Activated CD8-positive, alpha-beta memory T cell treated with anti-CD3 and anti-CD28 coated beads for 48 hours (primary cell): ENCODE data around the gene TNFRSF11A.

Experiments used
- DNase-seq, 3 experiments: peaks; one replicate each; pipeline ENCODE4 v3.0.0-alpha.2; 2020; ENCODE audit warnings: low read depth in 2 of 3, low spot score in 2 of 3

TNFRSF11A gene

DNA sequence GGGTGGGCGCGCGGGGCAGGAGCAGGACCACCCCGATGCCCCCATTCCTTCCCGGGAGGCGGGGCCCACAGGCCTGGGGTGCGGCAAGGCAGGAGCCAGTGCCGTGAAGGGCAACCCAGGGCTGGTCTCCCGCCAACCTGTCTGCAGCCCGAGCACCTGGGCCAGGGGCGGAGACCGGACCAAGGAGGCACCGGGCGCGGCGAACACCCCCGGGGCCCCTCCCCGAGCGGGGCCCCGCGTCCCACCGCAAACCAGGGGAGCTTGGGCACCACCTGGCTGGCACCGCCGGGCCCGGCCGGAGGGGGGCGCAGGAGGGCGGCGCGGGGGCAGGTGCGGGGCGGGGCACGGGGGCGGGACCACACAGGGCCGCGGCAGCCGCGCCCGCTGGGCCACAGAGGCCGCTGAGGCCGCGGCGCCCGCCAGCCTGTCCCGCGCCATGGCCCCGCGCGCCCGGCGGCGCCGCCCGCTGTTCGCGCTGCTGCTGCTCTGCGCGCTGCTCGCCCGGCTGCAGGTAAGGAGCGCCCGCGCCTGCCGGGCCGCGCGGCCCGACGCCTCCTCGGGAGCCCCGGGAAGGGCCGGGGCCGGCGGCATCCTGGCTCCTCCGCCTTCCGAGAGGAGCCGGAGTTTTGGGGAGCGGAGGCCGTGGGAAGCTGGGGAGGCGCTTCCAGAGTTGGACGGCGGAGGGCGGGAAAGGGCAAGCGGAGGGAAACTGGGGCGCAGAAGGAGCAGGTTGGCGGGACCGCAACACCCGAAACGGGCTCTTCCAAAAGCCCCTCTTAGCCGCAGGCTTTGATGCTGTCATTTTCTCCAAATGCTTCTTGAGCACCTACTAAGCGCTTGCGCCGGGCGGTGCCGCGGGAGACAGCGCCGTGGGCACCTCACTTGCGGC, at the start of gene TNFRSF11A:
TSS of gene TNFRSF11A (plus strand) at position 394 of the 889 bp plus-strand sequence. CDS start at position 437, 43 bp downstream.
- DNase-seq = peak in 2 of 3 experiments; percentile 37 to 50

DNA sequence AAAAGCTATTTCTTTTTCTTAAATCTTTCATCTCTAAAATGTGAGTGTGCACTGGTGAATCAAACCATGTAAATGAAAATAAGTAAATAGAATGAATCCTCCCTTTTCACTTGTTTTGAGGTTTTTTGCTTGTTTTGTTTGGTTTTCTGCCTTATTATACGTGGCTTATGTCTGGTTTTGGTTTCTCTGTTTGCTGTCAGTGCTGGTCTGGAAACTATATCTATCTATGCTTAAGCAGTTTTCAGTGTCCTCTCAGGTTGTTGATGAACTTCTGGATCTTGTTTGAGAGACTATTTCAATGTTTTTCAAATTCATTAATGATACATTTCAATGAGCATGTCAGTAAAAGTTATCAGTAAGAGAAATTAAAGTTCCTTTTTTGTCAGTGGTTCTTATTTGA, 48.1 kb upstream of the TNFRSF11A start:
- DNase-seq = no peak

DNA sequence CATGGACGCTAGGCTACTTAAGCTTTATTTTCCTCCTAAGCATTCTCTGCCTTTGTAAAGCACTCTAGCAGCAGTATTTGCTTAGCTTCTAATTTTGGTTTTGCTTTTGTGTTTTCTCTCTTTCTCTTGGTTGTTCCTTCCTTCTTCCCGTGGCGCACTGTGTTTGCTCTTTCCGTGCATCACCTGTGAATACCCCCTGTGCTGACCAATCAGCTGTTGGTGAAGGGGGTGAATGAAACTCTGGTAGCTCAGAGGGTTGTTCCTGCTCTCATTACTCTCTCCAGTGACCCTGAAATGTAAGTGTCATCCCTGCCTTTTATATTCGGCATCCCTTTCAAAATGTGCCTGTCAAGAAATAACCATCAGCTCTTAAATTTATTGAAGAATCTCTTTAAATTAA, 45.5 kb upstream of the TNFRSF11A start:
- no peak for DNase-seq

DNA sequence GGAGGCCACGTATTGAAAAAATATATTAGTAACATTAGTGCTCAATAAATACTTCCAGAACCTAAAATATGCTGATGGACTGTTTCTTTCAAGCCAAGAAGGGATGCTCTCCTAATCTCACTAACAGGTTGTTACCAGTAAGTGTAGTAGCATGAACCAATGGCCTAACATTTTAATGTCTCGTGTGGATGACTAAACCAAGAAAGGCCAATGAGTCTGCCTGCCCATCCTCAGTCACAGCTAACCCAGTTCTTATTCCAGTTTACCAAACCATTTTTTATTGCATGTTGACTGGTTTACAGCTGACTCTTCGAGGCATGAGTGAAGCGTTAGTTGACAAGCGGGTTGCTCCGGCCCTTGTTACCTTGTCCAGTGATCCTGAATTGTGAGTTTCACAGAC, 45.1 kb upstream of the TNFRSF11A start:
- DNase-seq = no peak

DNA sequence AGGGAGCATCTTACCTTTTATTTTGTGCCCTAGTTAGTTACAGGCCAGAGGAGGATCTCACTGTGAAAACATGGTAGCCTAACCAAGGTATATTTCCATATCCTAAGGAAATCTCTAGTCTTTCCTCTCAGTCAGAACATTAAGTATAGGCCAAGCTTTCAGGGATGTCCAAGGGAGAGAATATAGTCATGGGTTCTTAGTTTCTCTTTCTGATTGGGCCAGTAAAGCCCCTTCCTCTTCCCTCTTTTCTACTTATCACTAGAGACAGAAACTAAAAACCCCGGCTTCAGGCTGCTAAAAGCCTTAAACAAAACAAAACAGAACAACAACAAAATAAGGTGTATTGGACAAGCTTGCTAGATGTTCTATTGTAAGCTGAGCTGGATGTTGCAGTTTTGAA, 44.3 kb upstream of the TNFRSF11A start:
- no peak for DNase-seq

DNA sequence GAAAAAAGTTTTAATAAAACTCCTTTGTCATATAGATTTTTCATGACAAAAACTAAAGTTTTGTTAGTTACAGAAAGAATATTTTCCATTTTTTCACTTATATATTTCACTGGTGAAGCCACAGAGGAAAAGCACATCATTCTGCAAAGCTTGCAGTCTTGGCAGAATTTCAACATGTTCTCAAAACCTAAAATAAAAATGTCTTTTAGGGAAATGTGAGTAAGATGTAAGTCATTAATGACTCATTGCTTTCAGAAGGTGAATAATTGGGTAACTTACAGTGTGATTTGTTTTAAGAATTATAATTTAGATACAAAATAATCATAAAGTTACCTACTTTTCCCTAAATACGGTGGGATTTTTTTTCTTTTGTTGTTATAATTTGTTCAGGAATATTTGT, 43.4 kb upstream of the TNFRSF11A start:
- DNase-seq = no peak

DNA sequence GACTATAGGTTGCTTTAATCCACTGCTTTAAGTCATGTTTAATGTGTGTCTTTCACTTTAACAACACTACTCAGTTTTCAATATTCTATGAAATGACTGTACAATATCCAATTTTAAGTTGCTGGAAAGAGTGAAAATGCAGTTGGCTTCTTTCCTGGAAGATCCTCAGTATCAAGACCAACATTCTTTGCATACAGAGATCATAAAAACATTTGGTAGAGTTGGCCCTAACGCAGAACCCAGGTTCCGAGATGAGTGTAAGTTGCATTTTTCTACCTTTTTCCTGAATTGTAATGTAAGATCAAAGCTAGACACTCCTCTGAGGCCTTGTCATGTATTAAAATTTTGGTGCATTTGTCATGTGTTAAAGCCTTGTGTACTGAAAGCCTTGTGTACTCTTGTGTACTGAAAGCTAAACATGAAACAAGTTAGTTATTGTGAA, 42.9 kb upstream of the TNFRSF11A start:
- no peak for DNase-seq

DNA sequence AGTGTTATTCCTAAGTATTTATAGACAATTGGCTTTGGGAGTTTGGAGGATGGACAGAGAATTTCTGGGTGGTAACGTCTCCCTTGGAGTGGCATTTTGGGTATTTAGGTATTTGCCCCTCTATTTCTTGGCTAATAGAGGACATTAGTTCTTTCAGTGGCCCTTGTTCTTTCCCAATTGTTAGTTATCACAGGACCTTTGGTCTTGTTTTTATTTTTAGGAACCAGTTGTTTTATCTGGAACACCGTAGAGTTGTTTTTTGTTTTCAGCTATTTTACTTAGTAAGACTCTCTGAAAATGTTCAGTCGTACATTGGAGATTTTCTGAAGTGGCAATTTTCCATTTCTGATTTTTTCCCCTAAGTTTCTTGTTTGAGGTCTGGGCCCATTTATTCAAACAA, 40.5 kb upstream of the TNFRSF11A start:
- DNase-seq = no peak

DNA sequence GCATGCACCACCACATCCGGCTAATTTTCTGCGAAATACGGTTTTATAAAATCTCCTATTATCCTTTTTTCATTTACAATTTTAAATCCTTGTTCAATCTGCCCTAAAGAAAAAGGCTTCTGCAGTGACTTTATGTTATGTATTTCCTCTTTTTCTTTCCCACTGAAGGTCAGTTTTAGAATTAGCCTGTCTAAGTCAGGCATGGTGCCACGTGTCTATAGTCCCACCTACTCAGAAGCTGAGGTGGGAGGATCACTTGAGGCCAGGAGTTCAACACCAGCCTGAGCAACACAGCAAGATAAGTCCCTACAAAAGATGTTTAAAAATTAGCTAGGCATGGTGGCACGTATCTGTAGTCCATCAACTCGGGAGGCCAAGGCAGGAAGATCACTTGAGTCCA, 39.8 kb upstream of the TNFRSF11A start:
- no peak for DNase-seq

DNA sequence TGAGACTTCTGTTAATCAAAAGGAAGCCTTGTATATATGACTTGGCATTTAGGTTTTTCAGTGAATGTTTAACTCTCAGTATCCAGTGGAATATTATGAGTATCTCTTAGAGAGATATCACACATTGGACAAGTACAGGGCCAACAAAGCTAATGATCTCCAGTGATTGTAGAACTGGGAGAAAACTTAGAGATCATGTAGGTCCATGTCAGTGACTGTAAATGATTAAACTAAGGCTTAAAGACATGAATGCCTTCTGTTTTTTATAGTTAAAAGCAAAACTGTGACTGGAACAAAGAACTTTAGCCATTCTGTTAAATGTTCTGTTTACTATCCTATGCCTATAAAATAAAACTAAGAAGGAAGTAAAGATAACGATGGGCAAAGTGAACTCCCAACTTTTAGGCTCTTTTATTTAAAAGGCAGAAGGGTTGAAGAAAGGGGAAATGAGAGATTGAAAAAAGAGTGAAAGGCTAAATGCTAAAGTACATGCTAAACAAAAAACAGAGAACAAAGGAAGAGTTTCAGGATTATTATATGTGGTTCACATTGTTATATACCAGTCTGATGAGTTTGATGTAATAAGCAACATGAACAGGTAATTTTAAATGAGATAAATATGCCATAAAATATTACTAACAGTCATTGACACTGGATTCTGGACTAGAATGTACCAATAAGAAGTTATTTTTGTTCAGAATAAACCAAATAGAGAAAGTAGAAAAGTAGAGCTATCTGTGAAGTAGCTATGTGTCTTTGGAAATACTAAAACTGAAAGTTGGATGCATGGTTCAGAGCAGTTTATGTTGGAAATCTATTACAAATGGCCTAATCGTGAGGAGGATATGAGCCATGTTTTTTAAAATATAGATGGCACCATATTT, 37.1 kb upstream of the TNFRSF11A start:
- DNase-seq = no peak

DNA sequence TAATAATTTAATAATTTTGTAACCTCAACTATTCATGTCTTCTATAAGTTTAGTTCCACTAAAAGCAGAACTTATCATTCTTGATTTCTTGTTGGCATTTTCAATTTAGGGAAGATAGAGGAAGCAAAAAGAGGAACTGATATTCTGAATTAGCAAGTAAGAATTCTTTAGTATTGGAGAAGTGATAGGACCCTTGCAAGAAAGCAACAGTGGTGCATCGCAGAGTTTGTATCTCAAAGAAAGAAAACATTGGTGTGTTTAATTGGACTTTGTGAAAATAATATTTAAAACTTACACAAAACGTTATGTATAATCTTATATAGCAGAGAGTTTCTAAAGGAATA, 36.5 kb upstream of the TNFRSF11A start:
- no peak for DNase-seq

DNA sequence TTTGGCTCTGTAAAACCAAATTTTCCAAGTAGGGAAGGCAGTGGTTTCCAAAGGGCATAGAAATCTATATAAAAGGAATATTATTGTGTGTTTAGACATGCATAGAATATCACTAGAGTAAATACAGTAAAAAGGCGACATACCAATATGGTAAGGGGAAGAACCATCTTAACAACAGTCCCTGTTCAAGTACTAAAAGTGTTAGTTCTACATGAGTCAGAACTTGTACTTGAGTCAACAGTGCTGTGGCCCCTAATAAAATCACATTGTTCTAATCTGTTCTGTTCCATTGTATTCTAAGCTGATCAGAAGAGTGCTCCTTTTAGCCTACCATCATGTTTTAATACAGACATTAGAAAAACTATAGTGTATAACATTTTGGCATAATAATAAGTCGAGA, 36.1 kb upstream of the TNFRSF11A start:
- no peak for DNase-seq

DNA sequence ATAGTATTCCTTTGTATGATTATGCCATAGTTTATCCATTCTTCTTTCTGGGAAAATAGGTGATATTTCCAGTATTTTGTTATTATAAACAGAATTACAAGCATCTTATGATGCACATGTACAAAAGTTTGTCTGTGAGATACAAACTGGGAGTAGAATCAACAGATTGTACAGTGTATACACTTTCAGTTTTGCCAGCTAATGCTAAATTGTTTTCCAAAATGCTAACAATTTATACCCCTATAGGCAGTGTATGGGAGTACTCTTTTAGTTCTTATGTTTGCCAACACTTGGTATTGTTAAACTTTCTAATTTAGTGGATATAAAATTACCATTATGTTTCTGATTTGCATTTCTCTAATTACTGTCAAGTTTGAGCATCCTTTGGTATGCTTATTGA, 31.0 kb upstream of the TNFRSF11A start:
- no peak for DNase-seq

DNA sequence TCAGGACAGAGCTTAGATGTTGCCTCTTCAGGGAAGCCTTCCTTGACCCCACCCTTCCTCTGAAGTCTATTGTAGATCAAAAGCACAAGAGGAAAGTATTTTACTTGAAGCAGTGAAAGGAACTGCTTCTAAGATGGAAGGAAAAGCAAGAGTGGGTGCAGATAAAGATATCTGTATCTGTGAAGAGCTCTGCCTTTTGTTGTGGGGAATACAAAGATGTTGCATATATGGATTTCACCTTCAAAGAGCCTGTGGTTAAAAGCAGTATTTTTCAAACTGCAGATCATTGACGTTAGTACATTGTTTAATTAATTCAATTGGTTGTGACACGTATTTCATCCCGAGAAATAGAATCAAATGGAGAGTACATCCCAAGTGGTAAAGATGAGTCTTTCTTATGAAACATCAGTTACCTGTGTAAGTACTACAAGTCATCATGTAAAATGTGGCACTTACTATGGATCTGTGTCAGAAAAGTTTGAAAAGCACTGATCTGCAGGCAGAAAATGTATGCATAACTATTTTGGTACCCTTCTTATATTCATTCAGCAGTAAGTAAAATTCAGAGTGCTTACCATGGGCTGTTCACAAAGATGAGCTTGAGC, 24.6 kb upstream of the TNFRSF11A start:
- no peak for DNase-seq

DNA sequence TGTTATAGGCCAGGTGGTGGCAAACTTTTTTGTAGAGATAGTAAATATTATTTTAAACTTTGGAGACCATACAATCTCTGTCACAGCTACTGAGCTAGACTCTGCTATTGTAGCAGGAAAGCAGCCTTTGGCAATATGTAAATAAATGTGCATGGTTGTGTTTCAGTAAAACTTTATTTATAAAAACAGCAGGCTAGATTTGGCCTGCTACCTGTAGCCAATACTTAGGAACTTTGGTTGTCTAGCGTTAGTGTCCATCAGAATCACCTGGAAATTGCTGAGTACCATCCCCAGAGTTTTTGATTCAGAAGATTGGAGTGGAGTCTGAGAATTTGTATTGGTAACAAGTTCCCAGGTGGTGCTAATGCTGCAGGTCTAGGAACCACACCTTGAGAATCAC, 23.8 kb upstream of the TNFRSF11A start:
- DNase-seq = no peak

DNA sequence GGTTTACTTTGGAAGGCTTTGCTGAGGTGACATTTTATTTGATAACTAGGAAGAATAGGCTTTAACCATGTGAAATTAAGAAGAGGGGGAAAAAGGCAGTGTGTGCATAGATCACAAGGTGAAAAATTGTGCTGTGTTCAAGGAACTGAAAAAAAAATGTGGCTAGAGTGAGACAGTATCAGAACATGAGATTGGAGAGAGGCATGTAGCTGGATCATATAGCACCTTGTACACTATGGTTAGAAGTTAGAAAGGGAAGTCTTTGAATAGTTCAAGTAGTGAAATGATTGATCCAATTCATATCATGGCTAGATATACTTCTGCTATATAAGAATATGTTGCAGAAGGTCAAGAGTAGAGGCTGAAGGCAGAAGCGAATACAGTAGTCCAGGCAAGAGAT, 12.3 kb upstream of the TNFRSF11A start:
- DNase-seq = no peak

DNA sequence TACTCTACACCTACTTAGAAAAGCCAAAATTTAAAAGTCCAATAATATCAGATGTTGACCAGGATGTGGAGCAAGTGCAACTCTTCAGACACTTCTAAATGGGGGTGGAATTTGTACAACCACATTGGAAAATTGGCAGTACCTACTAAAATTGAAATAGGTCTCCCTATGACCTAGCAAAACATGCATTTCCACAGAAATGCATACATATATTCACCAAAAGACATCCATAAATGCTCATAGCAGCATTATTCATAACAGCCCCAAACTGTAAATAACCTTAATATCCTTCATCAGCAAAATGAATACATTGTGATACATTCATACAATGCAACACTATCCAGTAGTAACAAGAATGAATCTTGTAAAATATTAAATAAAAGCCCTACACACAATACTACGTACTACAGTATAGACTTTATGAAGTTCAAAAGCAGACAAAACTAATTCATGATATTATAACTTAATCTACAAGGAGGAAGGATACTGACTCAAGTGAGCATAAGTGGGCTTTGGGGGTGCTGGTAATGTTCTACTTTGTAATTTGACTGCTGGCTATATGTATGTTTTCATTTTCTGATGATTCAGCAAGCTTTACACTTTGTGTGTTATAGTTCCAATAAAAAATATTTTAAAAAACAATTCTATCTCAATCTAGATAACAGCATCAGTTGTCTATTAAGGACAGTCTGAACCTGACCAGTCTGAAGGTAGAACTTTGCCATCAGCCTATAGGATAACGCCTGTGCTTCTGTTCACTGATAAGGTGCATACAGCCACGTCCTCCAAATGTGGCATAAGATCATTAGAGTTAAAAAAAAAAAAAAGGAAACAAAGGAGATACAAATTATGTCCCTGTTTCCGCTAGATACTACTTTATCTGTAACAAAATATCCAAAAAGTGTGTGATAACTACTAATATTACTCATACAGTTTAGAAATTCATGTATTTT, 6.6 kb upstream of the TNFRSF11A start:
- no peak for DNase-seq

DNA sequence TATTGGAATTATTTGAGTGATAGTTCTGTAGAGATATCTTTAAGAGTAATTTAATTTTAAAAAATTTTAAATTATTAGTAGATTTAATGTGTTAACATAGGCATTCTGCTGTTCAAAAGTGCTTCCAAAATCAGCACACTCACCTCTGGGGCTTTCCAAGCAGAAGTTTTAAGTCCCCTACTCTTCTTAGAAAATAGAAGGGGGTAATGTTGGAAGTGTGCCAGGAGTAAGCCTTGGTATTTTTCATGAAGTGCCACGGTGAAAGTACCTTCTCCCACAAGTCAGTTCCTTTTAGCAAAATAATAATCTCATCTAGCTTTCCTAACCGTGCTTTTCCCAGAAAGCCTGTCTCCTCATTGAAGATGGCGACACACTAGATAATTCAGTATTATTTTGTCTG, 3.9 kb upstream of the TNFRSF11A start:
- no peak for DNase-seq

DNA sequence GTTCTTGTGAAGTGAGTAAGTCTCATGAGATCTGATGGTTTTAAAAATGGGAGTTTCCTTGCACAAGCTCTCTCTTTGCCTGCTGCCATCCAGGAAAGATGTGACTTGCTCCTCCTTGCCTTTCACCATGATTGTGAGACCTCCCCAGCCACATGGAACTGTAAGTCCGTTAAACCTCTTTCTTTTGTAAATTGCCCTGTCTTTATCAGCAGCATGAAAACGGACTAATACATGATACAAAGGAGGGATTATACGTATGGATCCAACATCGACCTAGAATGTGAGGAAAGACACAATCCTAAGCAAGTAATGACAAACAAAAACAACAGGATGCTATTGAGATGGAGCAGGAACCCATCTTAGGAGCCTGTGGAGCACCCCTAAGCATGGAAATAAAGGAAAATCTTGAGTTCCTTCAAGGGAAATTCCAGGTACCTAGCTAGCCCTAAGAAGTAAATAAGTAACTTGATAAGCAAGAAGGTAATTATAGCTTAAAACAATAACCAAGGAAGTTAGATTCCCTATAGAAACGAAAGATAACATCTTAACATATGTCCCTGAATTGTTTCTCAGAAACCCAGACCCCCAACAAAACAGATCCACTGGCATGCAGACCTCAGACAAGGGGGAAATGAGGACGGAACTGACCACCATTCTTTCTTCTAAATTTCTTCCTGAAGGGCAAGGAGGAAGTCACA, 1.5 kb upstream of the TNFRSF11A start:
- no peak for DNase-seq
